Astrocyte (in vitro differentiated cells and primary cell): Measurements from ENCODE around the gene KCNJ13. TPM values are rescaled to one million over a fixed set of nuclear protein-coding genes. Genes with fewer than 3 reads are reported as not detected.

ENCODE experiments used
- DNase-seq: peaks from one replicate; pipeline ENCODE4 v3.0.0-alpha.2; 2010; ENCODE audit warnings: low read depth
- FAIRE-seq: peaks from 2 replicates; lab custom pipeline; 2011; peaks lifted over from hg19 to GRCh38; lab: Jason Lieb, UNC
- H2AFZ ChIP-seq: 2 replicates; pipeline ENCODE4 v1.6.0; 2012; ENCODE audit warnings: low read depth, low read length, inconsistent platforms
- H3K27ac ChIP-seq: 2 replicates; pipeline ENCODE4 v1.5.1; 2011; ENCODE audit warnings: low read depth, low read length, inconsistent platforms
- H3K27me3 ChIP-seq: 2 replicates; pipeline ENCODE4 v1.6.0; 2011; ENCODE audit warnings: low read length, inconsistent platforms; ENCODE audit not compliant: insufficient read depth
- H3K36me3 ChIP-seq: 2 replicates; pipeline ENCODE4 v1.5.1; 2011; ENCODE audit warnings: low read length, inconsistent platforms; ENCODE audit not compliant: insufficient read depth
- H3K4me1 ChIP-seq: 2 replicates; pipeline ENCODE4 v1.5.1; 2011; ENCODE audit warnings: low read length, inconsistent platforms; ENCODE audit not compliant: insufficient read depth
- H3K4me2 ChIP-seq: 2 replicates; pipeline ENCODE4 v1.6.0; 2012; ENCODE audit warnings: low read length, inconsistent platforms
- H3K4me3 ChIP-seq: 2 replicates; pipeline ENCODE4 v1.5.1; 2011; ENCODE audit warnings: low read depth, mild to moderate bottlenecking, low read length, inconsistent platforms; ENCODE audit not compliant: insufficient read depth
- H3K79me2 ChIP-seq: 2 replicates; pipeline ENCODE4 v1.6.0; 2012; ENCODE audit warnings: mild to moderate bottlenecking, low read length, inconsistent platforms; ENCODE audit not compliant: insufficient read depth
- H3K9ac ChIP-seq: 2 replicates; pipeline ENCODE4 v1.6.0; 2012; ENCODE audit warnings: mild to moderate bottlenecking, low read length, inconsistent platforms
- H3K9me3 ChIP-seq: 2 replicates; pipeline ENCODE4 v1.5.1; 2012; ENCODE audit warnings: low read depth, mild to moderate bottlenecking, low read length, inconsistent platforms; ENCODE audit not compliant: insufficient read depth
- H4K20me1 ChIP-seq: 2 replicates; pipeline ENCODE4 v1.6.0; 2012; ENCODE audit warnings: low read length, inconsistent platforms; ENCODE audit not compliant: insufficient read depth
- H3K27ac Mint-ChIP-seq: one replicate; pipeline ENCODE4 v1.8.0; 2021; ENCODE audit warnings: mild to moderate bottlenecking, mixed read lengths; ENCODE audit not compliant: unreplicated experiment
- H3K27me3 Mint-ChIP-seq: one replicate; pipeline ENCODE4 v1.8.0; 2021; ENCODE audit warnings: low read depth, mixed read lengths; ENCODE audit not compliant: unreplicated experiment
- H3K36me3 Mint-ChIP-seq: one replicate; pipeline ENCODE4 v1.8.0; 2021; ENCODE audit warnings: low read depth, mixed read lengths; ENCODE audit not compliant: unreplicated experiment
- H3K4me1 Mint-ChIP-seq: one replicate; pipeline ENCODE4 v1.8.0; 2021; ENCODE audit warnings: low read depth, mixed read lengths; ENCODE audit not compliant: unreplicated experiment
- H3K4me3 Mint-ChIP-seq: one replicate; pipeline ENCODE4 v1.8.0; 2021; ENCODE audit warnings: mild to moderate bottlenecking, moderate library complexity, mixed read lengths; ENCODE audit not compliant: unreplicated experiment
- H3K9me3 Mint-ChIP-seq: one replicate; pipeline ENCODE4 v1.8.0; 2021; ENCODE audit warnings: mild to moderate bottlenecking, mixed read lengths; ENCODE audit not compliant: unreplicated experiment
- CTCF ChIP-seq: IDR thresholded peaks from 2 replicates; pipeline ENCODE4 v1.5.1; 2011; ENCODE audit warnings: low read depth, mild to moderate bottlenecking, inconsistent platforms, low read length, moderate library complexity; ENCODE audit not compliant: insufficient read depth
- EZH2 ChIP-seq: IDR thresholded peaks from 2 replicates; pipeline ENCODE4 v1.6.1; 2012; ENCODE audit warnings: mild to moderate bottlenecking, low read length, inconsistent platforms; ENCODE audit not compliant: insufficient read depth
- total RNA-seq: library from RNA; stranded (reverse); gene quantifications from 2 replicates; pipeline ENCODE4 v1.2.1, GENCODE V29; 2021

The KCNJ13 gene
- total RNA-seq, 1 donor from 2014 or later, result not detected

- H3K36me3 ChIP-seq, result peaks cover under 1% of the 10 kb centered on the region
- H3K4me2 ChIP-seq, result no peak overlapping the region
- H3K27me3 Mint-ChIP-seq, result no peaks in the 10 kb centered on the region
- no peaks in the 10 kb centered on the region for H3K9me3 Mint-ChIP-seq
- H4K20me1 ChIP-seq, result peaks cover 17% of the 10 kb centered on the region
- H3K9me3 ChIP-seq, result no peaks in the 10 kb centered on the region
- H3K9ac ChIP-seq, result no peak overlapping the region
- H3K27ac ChIP-seq, result no peak overlapping the region
- no peak overlapping the region for H3K4me3 ChIP-seq
- no peaks in the 10 kb centered on the region for H3K27me3 ChIP-seq
- H3K36me3 Mint-ChIP-seq, result peaks cover 5% of the 10 kb centered on the region
- H3K79me2 ChIP-seq, result no peaks in the 10 kb centered on the region
- TF ChIP-seq EZH2, result no peak
- no peak for TF ChIP-seq CTCF
- H3K4me3 Mint-ChIP-seq, result no peak overlapping the region
- peaks cover 5% of the 10 kb centered on the region for H3K4me1 ChIP-seq
- peaks cover 11% of the 10 kb centered on the region for H3K4me1 Mint-ChIP-seq
- no peak for FAIRE-seq
- no peak overlapping the region for H3K27ac Mint-ChIP-seq
- H2AFZ ChIP-seq, result no peak overlapping the region
- DNase-seq, result no peak
Measured at GRCh38 chr2:232779465-232779864, 3.1 kb upstream of the KCNJ13 start.

DNA sequence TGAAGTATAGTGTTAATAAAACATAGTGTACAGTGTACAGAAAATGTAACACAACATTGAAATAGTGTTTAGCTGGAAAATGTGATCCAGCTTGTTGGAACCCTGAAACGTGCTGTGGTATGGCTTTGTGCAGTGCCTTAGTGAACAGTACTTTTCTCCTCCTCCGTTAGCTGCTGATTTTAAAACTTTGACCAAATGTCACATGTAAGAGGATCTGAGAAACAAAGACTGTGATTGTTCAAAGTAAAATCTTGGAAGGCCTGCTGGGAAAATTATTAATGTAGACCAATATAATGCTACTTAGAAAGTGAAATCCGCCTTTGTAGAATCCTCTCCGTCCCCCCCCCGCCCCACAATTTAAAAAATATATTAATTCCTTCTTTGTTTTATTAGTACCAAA is 911 bp upstream of the KCNJ13 start:
- Mint-ChIP-seq H3K4me1 (peaks cover 11% of the 10 kb centered on the region), H3K27ac (no peak overlapping the region), H3K4me3 (no peak overlapping the region), H3K27me3 (no peaks in the 10 kb centered on the region), H3K36me3 (peaks cover 4% of the 10 kb centered on the region), H3K9me3 (no peaks in the 10 kb centered on the region)
- Histone ChIP-seq H3K4me3 (no peak overlapping the region), H2AFZ (no peak overlapping the region), H3K36me3 (peaks cover 9% of the 10 kb centered on the region), H3K27me3 (no peaks in the 10 kb centered on the region), H3K4me2 (no peak overlapping the region), H3K27ac (no peak overlapping the region), H3K9me3 (no peaks in the 10 kb centered on the region), H3K79me2 (peaks cover 2% of the 10 kb centered on the region), H3K9ac (no peak overlapping the region), H3K4me1 (peaks cover 5% of the 10 kb centered on the region), H4K20me1 (peaks cover 12% of the 10 kb centered on the region)
- TF ChIP-seq CTCF, result no peak
- no peak for TF ChIP-seq EZH2
- FAIRE-seq (no peak), DNase-seq (no peak)

DNA sequence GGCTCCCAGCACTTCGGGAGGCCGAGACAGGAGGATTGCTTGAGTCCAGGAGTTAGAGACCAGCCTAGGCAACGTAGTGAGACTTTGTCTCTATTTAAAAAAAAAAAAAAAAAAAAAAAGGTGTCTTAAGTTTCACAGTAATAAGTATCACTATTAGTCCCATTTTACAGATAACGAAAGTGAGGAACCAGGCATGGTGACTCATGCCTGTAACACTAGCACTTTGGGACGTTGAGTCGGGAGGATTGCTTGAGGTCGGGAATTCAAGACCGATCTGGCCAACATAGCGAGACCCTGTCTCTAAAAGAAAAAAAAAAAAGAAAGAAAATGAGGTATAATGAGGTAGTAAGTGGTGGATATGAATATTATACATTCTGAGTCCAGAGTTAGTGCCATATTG is 2.5 kb downstream of the KCNJ13 start:
- no peak overlapping the region for H3K27ac Mint-ChIP-seq
- H3K4me1 Mint-ChIP-seq, result peaks cover 6% of the 10 kb centered on the region
- no peak overlapping the region for H3K9ac ChIP-seq
- H4K20me1 ChIP-seq, result peaks cover 6% of the 10 kb centered on the region
- no peaks in the 10 kb centered on the region for H3K9me3 Mint-ChIP-seq
- H3K27me3 ChIP-seq, result no peaks in the 10 kb centered on the region
- peaks cover 6% of the 10 kb centered on the region for H3K36me3 Mint-ChIP-seq
- H2AFZ ChIP-seq, result no peak overlapping the region
- no peak overlapping the region for H3K4me3 Mint-ChIP-seq
- no peak overlapping the region for H3K27ac ChIP-seq
- no peaks in the 10 kb centered on the region for H3K27me3 Mint-ChIP-seq
- H3K9me3 ChIP-seq, result no peaks in the 10 kb centered on the region
- no peak overlapping the region for H3K4me3 ChIP-seq
- peaks cover 5% of the 10 kb centered on the region for H3K4me1 ChIP-seq
- peaks cover 18% of the 10 kb centered on the region for H3K36me3 ChIP-seq
- no peak for TF ChIP-seq CTCF
- no peak for TF ChIP-seq EZH2
- H3K4me2 ChIP-seq, result no peak overlapping the region
- FAIRE-seq, result no peak
- DNase-seq, result no peak
- peaks cover 2% of the 10 kb centered on the region for H3K79me2 ChIP-seq
